ENCODE measurements around the gene HYAL2.

HYAL2 gene

DNA sequence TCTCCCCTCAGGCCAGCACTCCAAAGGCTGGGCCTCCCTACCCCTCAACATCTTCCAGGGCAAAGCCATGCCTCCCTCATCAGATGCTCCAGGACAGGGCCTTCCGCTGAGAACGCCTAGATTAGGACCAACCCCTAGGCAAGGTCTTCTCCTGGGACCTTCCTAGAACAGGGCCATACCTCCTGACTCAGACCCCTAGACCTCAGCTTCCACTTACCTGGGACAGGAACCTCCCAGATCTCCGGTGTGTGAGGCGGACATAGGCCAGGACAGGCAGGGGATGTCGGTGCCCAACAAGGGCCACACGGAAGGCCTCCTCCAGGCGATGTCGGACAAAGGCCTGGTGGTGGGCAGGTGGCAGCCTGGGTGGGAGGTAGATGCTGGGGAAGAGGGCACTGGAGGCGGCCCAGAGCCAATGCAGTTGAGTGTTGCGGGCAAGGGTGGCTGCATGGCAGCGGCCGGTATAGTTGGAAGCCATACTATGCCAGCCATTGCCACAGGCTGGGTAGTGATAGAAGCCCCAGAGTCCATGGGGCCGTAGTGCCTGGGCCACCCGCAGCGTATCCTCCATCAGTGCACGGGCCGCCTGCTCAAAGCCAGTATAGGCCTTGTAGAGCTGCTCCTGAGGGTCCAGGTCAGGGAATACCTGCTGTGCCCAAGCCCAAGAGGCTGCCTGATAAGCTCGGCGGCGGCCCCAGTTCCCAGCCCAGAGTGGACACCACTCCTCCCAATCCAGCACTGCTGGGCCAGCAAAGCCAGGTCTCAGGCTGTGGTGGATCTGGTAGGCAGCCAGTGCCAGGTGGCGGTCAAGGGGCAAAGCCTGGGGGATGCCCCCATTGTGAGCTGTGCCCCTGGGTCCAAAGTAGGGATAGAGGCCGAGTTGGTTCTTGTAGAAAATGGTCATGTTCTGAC is 27.8 kb downstream of the HYAL2 start:
- TF ChIP-seq SUZ12 (IDR thresholded peaks at IDR 0.05; ENCODE audit: extremely low read depth, insufficient read depth, insufficient read length) (no peak), ZNF274 (IDR thresholded peaks at IDR 0.05; ENCODE audit: low read depth, low read length) (no peak), YY1 (IDR thresholded peaks at IDR 0.05; ENCODE audit: insufficient read depth, insufficient read length) (no peak)
- no peak for DNase-seq (ENCODE audit: low read depth, low spot score)
- H3K9ac ChIP-seq (ENCODE audit: insufficient read length, low read depth): no peak overlapping the region
- H3K9me3 ChIP-seq (ENCODE audit: insufficient read depth, low read length): no peaks in the 10 kb centered on the region
- no peak overlapping the region for H3K4me3 ChIP-seq (ENCODE audit: insufficient read length, low read depth)
- H3K4me1 ChIP-seq (ENCODE audit: insufficient read depth, insufficient read length): peaks cover 10% of the 10 kb centered on the region
- no peaks in the 10 kb centered on the region for H3K27me3 ChIP-seq (ENCODE audit: insufficient read depth, insufficient read length)
- peaks cover 19% of the 10 kb centered on the region for H3K36me3 ChIP-seq (ENCODE audit: insufficient read depth, insufficient read length, low read length)

GRCh38 chr3:50294089-50294488 is 28.5 kb downstream of the HYAL2 start:
- no peak for DNase-seq (ENCODE audit: low read depth, low spot score)
- Histone ChIP-seq H3K9me3 (ENCODE audit: insufficient read depth, low read length) (no peaks in the 10 kb centered on the region), H3K9ac (ENCODE audit: insufficient read length, low read depth) (no peak overlapping the region), H3K4me1 (ENCODE audit: insufficient read depth, insufficient read length) (peaks cover 10% of the 10 kb centered on the region), H3K27me3 (ENCODE audit: insufficient read depth, insufficient read length) (no peaks in the 10 kb centered on the region), H3K36me3 (ENCODE audit: insufficient read depth, insufficient read length, low read length) (peaks cover 26% of the 10 kb centered on the region), H3K4me3 (ENCODE audit: insufficient read length, low read depth) (no peak overlapping the region)
- TF ChIP-seq ZNF274 (IDR thresholded peaks at IDR 0.05; ENCODE audit: low read depth, low read length) (no peak), SUZ12 (IDR thresholded peaks at IDR 0.05; ENCODE audit: extremely low read depth, insufficient read depth, insufficient read length) (no peak), YY1 (IDR thresholded peaks at IDR 0.05; ENCODE audit: insufficient read depth, insufficient read length) (no peak)

DNA sequence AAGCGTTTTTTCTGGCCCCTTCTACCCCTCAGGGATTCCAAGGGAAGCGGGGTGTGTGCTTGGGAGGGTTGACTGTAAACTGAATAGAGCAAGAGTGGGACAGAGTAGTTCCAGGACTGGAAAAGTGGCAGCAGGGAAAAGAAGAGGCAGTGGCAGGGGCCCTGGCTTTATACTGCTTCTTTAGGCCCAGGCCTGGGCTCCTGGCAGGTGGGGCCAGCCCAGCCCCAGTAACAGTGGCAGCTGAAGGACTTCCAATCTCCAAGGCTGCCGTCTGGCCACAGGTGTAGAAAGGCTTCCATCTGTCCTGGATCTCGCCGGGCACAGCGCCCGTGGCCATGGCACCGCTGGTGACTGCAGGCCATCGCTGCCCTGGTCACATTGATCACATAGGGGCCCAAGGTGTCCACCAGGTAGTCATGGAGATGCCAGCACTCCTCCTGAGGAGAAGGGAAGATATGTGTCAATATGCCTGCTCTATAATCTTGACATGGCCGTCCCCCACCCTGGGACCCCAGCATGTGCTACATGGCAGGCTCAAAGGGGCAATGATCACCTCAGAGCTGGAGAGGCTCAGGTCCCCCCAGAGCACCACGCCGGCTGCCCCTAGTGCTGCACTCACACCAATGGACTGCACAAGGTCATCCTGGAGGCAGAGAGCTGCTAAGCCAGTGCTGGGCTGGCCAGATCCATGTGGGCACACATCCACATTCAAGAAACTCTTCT is 29.3 kb downstream of the HYAL2 start:
- no peak for DNase-seq (ENCODE audit: low read depth, low spot score)
- Histone ChIP-seq H3K9me3 (ENCODE audit: insufficient read depth, low read length) (no peaks in the 10 kb centered on the region), H3K27me3 (ENCODE audit: insufficient read depth, insufficient read length) (no peaks in the 10 kb centered on the region), H3K36me3 (ENCODE audit: insufficient read depth, insufficient read length, low read length) (peaks cover 34% of the 10 kb centered on the region), H3K9ac (ENCODE audit: insufficient read length, low read depth) (peak overlapping the region; percentile 71), H3K4me3 (ENCODE audit: insufficient read length, low read depth) (no peak overlapping the region), H3K4me1 (ENCODE audit: insufficient read depth, insufficient read length) (peaks cover 10% of the 10 kb centered on the region)
- TF ChIP-seq ZNF274 (IDR thresholded peaks at IDR 0.05; ENCODE audit: low read depth, low read length): no peak
- TF ChIP-seq YY1 (IDR thresholded peaks at IDR 0.05; ENCODE audit: insufficient read depth, insufficient read length): no peak
- TF ChIP-seq SUZ12 (IDR thresholded peaks at IDR 0.05; ENCODE audit: extremely low read depth, insufficient read depth, insufficient read length): no peak

- peak within 1 kb of the TSS; percentile 97 for H3K9ac ChIP-seq (ENCODE audit: insufficient read length, low read depth)
Measured at GRCh38 chr3:50292159-50293078, 30.1 kb downstream of the HYAL2 start, which contains the start of gene IFRD2. TSS of gene IFRD2 (minus strand) at chr3:50292429. CDS start at chr3:50292274, 155 bp downstream.

DNA sequence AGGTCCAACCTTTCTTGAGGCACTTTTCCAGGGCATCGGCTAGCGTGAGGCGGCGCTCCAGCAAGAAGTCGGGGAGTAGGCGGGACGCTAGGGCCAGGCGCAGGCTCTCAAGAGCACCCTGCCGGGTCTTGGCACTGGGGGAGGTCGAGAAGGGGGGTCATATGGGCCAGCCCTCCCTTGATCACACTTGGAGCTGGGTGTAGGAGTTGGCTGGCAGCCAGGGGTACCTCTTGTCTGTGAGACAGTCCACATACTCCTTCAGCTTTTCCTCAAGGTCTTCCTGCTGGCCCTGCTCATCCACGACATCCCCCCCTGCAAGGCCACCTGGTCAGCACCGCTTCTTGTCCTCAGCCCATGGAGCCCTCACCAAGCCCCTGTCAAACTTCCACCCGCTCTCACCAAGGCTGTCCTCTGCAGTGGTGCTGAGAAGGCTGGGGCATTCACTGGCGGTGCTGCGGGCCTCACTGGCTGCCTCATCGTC is 32.3 kb downstream of the HYAL2 start:
- DNase-seq (ENCODE audit: low read depth, low spot score): no peak
- Histone ChIP-seq H3K4me1 (ENCODE audit: insufficient read depth, insufficient read length) (peaks cover 15% of the 10 kb centered on the region), H3K36me3 (ENCODE audit: insufficient read depth, insufficient read length, low read length) (peaks cover 51% of the 10 kb centered on the region), H3K27me3 (ENCODE audit: insufficient read depth, insufficient read length) (no peaks in the 10 kb centered on the region), H3K4me3 (ENCODE audit: insufficient read length, low read depth) (no peak overlapping the region), H3K9me3 (ENCODE audit: insufficient read depth, low read length) (no peaks in the 10 kb centered on the region), H3K9ac (ENCODE audit: insufficient read length, low read depth) (no peak overlapping the region)
- TF ChIP-seq ZNF274 (IDR thresholded peaks at IDR 0.05; ENCODE audit: low read depth, low read length): no peak
- no peak for TF ChIP-seq YY1 (IDR thresholded peaks at IDR 0.05; ENCODE audit: insufficient read depth, insufficient read length)
- TF ChIP-seq SUZ12 (IDR thresholded peaks at IDR 0.05; ENCODE audit: extremely low read depth, insufficient read depth, insufficient read length): no peak

More at GRCh38 chr3:50292159-50293078, 30.1 kb downstream of the HYAL2 start, which contains the start of gene IFRD2:
- TF ChIP-seq SUZ12 (IDR thresholded peaks at IDR 0.05; ENCODE audit: extremely low read depth, insufficient read depth, insufficient read length) (no peak), YY1 (IDR thresholded peaks at IDR 0.05; ENCODE audit: insufficient read depth, insufficient read length) (peak; percentile 69)
- Histone ChIP-seq H3K27me3 (ENCODE audit: insufficient read depth, insufficient read length) (no peaks in the 10 kb centered on the region), H3K4me1 (ENCODE audit: insufficient read depth, insufficient read length) (peaks cover 10% of the 10 kb centered on the region), H3K9me3 (ENCODE audit: insufficient read depth, low read length) (no peaks in the 10 kb centered on the region), H3K36me3 (ENCODE audit: insufficient read depth, insufficient read length, low read length) (peaks cover 42% of the 10 kb centered on the region), H3K4me3 (ENCODE audit: insufficient read length, low read depth) (peak within 1 kb of the TSS; percentile 87)
- peak; percentile 97 for DNase-seq (ENCODE audit: low read depth, low spot score)

DNA sequence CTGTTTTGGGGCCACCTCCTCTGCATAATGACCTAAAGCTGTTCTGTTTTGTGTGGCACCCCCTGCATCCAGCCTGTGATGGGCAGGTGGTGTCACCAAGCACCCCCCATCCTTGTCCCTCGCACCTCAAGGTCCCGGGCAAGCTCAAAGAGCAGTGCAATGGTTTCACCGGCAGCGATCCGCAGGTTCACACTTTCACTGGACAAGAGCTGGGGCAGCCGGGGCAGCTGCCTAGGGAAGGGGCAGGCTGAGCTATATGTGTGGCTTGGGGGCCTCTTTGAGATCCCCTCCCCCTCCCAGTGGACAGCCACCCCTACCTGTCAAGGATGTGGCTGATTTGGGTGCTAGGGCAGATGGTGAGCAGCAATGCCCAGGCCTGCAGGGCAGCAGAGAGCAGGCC is 33.4 kb downstream of the HYAL2 start:
- no peak overlapping the region for H3K9ac ChIP-seq (ENCODE audit: insufficient read length, low read depth)
- DNase-seq (ENCODE audit: low read depth, low spot score): no peak
- no peak overlapping the region for H3K4me3 ChIP-seq (ENCODE audit: insufficient read length, low read depth)
- H3K36me3 ChIP-seq (ENCODE audit: insufficient read depth, insufficient read length, low read length): peaks cover 51% of the 10 kb centered on the region
- no peaks in the 10 kb centered on the region for H3K9me3 ChIP-seq (ENCODE audit: insufficient read depth, low read length)
- peaks cover 15% of the 10 kb centered on the region for H3K4me1 ChIP-seq (ENCODE audit: insufficient read depth, insufficient read length)
- H3K27me3 ChIP-seq (ENCODE audit: insufficient read depth, insufficient read length): no peaks in the 10 kb centered on the region
- TF ChIP-seq ZNF274 (IDR thresholded peaks at IDR 0.05; ENCODE audit: low read depth, low read length) (no peak), YY1 (IDR thresholded peaks at IDR 0.05; ENCODE audit: insufficient read depth, insufficient read length) (no peak), SUZ12 (IDR thresholded peaks at IDR 0.05; ENCODE audit: extremely low read depth, insufficient read depth, insufficient read length) (no peak)
